Sciatic nerve (tissue), 2 donors: ENCODE data around the gene CARD9. TPM values are rescaled to one million over a fixed set of nuclear protein-coding genes. Genes with fewer than 3 reads are reported as not detected.

Experiments used
- ATAC-seq: fragments of 200-7000 bp; cut with Tn5 transposase; one replicate; pipeline ENCODE4 v1.9.1; 2020; ENCODE audit warnings: mild to moderate bottlenecking, moderate library complexity
- DNase-seq: peaks from one replicate; pipeline ENCODE4 v3.0.0-alpha.2; 2020; ENCODE audit warnings: low spot score
- intact Hi-C: fragments of 100-400 bp; cut with DNase I; formaldehyde crosslinking; loops from one replicate; pipeline ENCODE4 v1.14.2; 2022
- total RNA-seq: library from RNA; stranded (reverse); fragmentation: NEBNext Ultra II Directional; extraction: Animal tissue kit (Norgen Biotek cat#: 25700); gene quantifications from one replicate; pipeline ENCODE4 v1.2.1, GENCODE V29; 2021
- donor health status: DM: no; HTN: no; CAD: no.
- donor health status: DM: no; HTN: no; CAD: no.

Gene CARD9
- total RNA-seq, 1 donor from 2014 or later: 4.0 TPM

GRCh38 chr9:136341042-136341655 is 32.3 kb downstream of the CARD9 start:
- DNase-seq: no peak
- intact Hi-C loops: no loop called here
- no peak for ATAC-seq

GRCh38 chr9:136340356-136341041 is 33.0 kb downstream of the CARD9 start:
- no peak for ATAC-seq
- intact Hi-C loops: no loop called here

GRCh38 chr9:136339958-136340310 is 33.5 kb downstream of the CARD9 start:
- DNase-seq (no peak), ATAC-seq (no peak)
- intact Hi-C loops: no loop called here

More at GRCh38 chr9:136340356-136341041, 33.0 kb downstream of the CARD9 start:
- DNase-seq: no peak

DNA sequence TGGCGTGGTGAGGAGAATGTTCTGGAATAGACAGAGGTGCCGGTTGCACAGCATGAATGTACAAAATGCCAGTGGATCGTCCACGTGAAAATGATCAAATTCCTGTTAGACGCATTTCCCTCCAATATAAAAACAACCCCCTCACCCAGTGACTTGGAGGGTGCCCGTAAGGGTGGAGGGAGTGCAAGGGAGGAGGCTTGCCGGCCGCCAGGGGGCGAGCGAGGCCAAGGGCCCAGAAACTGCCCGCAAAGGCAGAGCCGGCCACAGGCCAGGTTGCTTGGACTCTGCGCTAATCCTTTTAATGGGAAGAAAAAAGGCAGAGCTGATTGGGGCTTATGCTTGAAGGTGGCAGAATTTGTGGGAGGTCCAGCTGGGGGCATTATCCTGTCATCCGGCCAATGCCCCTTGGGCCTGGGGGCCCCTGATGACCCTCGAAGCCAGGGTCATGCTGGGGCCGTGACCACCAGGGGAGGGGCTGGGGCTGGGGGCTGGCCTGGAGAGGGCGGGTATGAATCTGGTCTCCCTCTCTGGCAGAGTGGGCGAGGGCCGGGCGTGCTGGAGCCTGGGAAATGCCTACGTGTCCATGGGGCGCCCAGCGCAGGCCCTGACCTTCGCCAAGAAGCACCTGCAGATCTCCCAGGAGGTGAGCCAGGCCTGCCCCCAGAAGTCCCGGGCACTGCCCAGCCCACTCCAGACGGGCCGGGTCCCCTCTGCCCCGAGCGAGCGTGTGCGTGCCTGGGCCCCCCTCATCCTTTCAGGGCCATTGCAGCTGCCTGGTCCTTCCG is 34.1 kb downstream of the CARD9 start:
- ATAC-seq (peak; percentile 48), DNase-seq (peak; percentile 85)
- intact Hi-C loops: no loop called here

DNA sequence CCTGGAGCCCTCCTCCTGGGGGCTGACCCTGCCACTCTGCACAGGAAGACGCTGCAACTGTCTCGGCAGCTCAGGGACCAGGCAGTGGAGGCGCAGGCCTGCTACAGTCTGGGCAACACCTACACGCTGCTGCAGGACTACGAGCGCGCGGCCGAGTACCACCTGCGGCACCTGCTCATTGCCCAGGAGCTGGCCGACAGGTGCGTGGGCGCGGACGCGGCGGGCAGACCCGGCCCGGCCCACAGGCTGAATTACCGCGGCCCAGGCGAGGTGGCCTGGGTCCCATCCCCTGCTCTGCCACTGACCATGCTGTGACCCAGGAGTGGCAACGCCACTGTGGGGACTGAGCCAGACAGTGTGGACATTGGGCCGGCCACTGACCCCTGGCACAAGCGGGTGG is 35.0 kb downstream of the CARD9 start:
- intact Hi-C loops: no loop called here
- DNase-seq (no peak), ATAC-seq (no peak)

- ATAC-seq (no peak), DNase-seq (no peak)
- intact Hi-C loops: no loop called here
Observed at GRCh38 chr9:136337416-136338395, 35.8 kb downstream of the CARD9 start.

GRCh38 chr9:136336881-136337280 is 36.6 kb downstream of the CARD9 start:
- ATAC-seq (no peak), DNase-seq (no peak)
- intact Hi-C loops: no loop called here

DNA sequence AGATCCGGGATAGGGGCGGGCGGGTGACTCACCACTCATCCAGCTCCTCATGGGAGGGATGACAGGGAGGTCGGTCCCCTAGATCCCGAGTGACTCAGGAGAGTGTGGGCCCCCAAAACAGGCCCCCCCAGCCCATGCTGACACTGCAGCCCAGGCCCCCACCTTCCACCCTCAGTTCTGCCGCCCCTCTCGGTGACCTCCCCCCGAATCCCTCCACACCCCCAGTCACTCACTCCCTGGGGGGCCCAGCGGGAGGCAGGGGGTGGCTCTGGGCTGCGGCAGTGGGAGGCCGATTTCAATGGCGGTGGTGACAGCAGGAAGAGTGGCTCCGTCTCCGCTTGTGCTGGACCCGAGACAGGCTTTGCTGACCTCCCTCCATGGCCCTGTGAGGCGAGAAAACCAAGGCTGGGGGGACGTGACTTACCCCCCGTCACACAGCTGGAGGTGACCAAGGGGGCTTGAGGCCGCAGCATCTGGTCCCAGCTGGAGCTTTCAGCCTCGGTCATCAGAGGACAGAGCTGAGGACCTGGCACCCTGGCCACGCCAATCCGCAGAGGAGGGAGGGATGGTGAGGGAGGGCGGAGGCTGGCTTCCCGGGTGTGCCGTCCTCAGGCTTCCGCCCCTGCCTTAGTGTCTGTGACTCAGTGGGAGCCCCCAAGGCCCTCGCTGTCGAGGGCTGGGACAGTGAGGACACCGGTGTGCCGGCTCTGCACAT is 37.2 kb downstream of the CARD9 start:
- intact Hi-C loops: no loop called here
- ATAC-seq: no peak
- no peak for DNase-seq

DNA sequence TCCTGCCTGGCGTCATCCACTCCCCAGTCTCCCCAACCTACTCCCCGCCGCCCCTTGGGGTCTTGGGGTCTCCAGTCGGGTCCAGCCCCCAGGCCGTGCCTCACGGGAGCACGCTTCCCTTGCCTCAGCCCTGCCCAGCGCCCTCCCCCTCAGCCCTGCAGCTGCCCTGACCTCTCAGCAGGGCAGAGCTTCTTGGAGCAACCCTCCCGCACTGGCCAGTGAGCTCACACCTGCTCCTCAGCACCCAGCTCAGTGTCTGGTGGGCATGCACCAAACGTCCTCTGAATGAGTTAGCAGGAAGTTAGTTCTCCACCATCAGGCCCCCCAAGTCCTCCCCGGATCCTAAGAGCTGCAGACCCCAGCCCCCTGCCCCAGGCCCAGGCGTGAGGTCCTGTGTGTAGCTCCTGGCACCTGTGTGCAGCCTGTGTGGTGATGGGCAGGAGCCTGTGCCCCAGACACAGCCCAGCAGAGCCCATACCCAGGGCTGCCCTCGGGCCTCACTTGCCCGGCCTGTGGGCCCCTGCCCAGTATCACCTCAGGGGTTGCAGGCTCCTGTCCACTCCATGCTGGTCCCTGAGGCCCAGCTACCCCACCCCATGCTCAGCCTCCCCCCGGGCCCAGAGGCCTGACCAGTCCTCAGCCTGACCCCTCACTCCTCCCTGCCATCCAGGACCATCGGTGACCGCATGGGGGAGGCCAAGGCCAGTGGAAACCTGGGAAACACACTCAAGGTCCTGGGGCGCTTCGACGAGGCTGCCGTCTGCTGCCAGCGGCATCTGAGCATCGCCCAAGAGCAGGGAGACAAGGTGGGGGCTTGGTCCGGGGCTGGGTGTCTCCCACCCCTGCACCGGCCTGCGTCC is 37.9 kb downstream of the CARD9 start:
- intact Hi-C loops: no loop called here
- DNase-seq (no peak), ATAC-seq (no peak)

- ATAC-seq (no peak), DNase-seq (no peak)
- intact Hi-C loops: no loop called here
Observed at GRCh38 chr9:136334541-136334940, 38.9 kb downstream of the CARD9 start.

DNA sequence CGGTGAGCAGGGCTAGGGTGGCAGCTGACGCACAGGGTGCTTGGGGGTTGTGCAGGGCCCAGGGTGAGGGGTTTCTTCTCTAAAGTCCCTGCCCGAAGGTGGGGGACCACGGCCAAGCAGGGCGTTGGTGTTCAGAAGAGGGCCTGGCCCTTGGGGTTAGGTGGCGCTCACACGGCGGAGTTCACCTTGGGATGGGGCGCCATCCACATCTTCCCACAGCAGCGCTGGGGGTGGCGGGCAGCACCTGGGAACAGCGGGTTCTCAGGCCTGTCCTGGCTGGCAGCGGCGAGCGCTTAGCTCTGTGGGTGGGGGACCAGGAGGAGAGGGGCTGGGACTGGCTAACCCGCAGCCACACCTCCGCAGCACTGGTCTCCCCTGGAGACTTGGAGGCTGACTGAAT is 40.0 kb downstream of the CARD9 start:
- DNase-seq: no peak
- no peak for ATAC-seq
- intact Hi-C loops: no loop called here

GRCh38 chr9:136333045-136333444 is 40.4 kb downstream of the CARD9 start:
- no peak for ATAC-seq
- intact Hi-C loops: no loop called here
- DNase-seq: no peak

- DNase-seq (no peak), ATAC-seq (no peak)
- intact Hi-C loops: no loop called here
Observed at GRCh38 chr9:136332482-136332983, 40.9 kb downstream of the CARD9 start.

DNA sequence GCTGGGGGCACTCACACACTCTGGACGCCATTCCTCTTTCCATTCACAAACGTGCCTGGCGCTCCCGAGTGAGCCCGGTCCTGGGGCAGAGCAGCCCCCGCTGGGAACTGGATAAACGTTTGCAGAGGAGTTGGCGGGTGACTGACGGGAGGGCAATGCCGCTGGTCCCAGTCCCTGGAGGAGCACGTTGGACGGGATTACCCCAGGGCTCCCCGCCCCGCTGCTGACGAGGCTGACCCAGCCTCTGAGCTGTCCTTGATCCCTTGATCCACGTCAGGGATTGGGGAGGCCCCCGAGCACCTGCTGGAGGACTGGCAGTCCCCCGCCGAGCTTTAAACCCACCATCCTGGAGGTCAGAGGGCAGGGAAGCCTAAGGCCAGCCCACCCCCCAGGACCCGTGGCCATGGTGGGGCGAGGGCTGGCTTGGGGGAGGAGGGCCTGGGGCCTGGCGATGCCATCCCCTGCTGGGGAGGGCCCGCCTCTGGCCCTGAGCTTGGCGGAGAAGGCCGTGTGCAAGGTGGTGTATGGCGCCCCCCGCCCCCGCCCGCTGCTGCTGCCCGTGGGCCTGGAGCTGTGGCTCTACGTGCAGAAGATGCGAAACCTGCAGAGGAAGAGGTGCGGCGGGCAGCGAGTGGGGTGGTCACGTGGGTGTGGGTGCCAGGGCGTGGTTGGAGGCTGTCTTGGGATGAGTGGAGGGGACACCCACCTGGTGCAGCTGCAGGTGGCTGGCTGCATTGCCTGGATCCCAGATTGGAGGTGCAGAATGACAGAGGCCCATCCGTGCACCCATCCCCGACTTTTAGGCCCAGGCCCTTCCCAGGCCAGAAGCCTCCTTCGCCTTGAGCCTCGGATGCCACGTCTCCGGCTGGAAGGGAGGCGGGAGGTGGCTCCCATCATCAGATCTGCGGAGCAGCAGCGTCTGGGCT is 41.6 kb downstream of the CARD9 start:
- DNase-seq: no peak
- no peak for ATAC-seq
- intact Hi-C loops: no loop called here

- ATAC-seq: no peak
Observed at GRCh38 chr9:136331030-136331429, 42.4 kb downstream of the CARD9 start.

GRCh38 chr9:136330406-136330990 is 43.0 kb downstream of the CARD9 start:
- no peak for DNase-seq

More at GRCh38 chr9:136331030-136331429, 42.4 kb downstream of the CARD9 start:
- DNase-seq: no peak
- intact Hi-C loops: no loop called here

More at GRCh38 chr9:136330406-136330990, 43.0 kb downstream of the CARD9 start:
- ATAC-seq: no peak
- intact Hi-C loops: no loop called here
